Spleen (tissue), 11 donors: ENCODE results near the gene RGS16. TPM values are rescaled to one million over a fixed set of nuclear protein-coding genes. Genes with fewer than 3 reads are reported as not detected.

Experiments used
- DNase-seq: peaks from one replicate; pipeline ENCODE4 v3.0.0-alpha.2; 2020
- H3K27ac ChIP-seq, 8 donors: fragments of 200-600 bp; sonication (generic) in 7 of 8; 1 replicate in 4 of 8; 2 replicates in 4 of 8; pipeline versions ENCODE4 v1.5.0 to v1.8.0; 2016 to 2021; ENCODE audit warnings: inconsistent platforms in 4 of 8, mild to moderate bottlenecking in 4 of 8, moderate library complexity in 1 of 8
- H3K27me3 ChIP-seq, 7 donors: fragments of 200-600 bp; sonication (generic) in 6 of 7; replicated peaks in 1 of 7; 1 replicate in 4 of 7; 2 replicates in 3 of 7; pipeline versions ENCODE4 v1.5.0 to v1.8.0; 2016 to 2021; ENCODE audit warnings: inconsistent platforms in 3 of 7, mild to moderate bottlenecking in 1 of 7
- H3K36me3 ChIP-seq, 6 donors: fragments of 200-600 bp; sonication (generic) in 5 of 6; 1 replicate in 4 of 6; 2 replicates in 2 of 6; pipeline versions ENCODE4 v1.5.0 to v1.8.0; 2016 to 2021; ENCODE audit warnings: inconsistent platforms in 2 of 6
- H3K4me1 ChIP-seq, 6 donors: fragments of 200-600 bp; sonication (generic) in 5 of 6; 1 replicate in 3 of 6; 2 replicates in 3 of 6; pipeline versions ENCODE4 v1.5.0 to v1.8.0; 2016 to 2021; ENCODE audit warnings: inconsistent platforms in 3 of 6
- H3K4me3 ChIP-seq, 8 donors: fragments of 200-600 bp; sonication (generic) in 7 of 8; 1 replicate in 4 of 8; 2 replicates in 4 of 8; pipeline versions ENCODE4 v1.5.0 to v1.8.0; 2016 to 2021; ENCODE audit warnings: inconsistent platforms in 4 of 8, mild to moderate bottlenecking in 4 of 8, moderate library complexity in 2 of 8
- H3K9me3 ChIP-seq, 8 donors: fragments of 200-600 bp; sonication (generic) in 7 of 8; 1 replicate in 4 of 8; 2 replicates in 4 of 8; pipeline versions ENCODE4 v1.5.0 to v1.8.0; 2016 to 2021; ENCODE audit warnings: inconsistent platforms in 4 of 8
- CTCF ChIP-seq, 11 experiments: fragments of 200-600 bp in 7 of 11; fragments of 450-650 bp in 4 of 11; sonication (generic) in 4 of 11; IDR thresholded peaks in 8 of 11; conservative IDR thresholded peaks in 3 of 11; 1 replicate in 7 of 11; 2 replicates in 4 of 11; pipeline versions ENCODE4 v1.4.0 to v1.8.0; 2016 to 2021; ENCODE audit warnings: antibody characterized with exemption in 11 of 11, inconsistent platforms in 4 of 11, mild to moderate bottlenecking in 1 of 11
- POLR2A ChIP-seq, 3 donors: fragments of 450-650 bp; IDR thresholded peaks; one replicate each; pipeline ENCODE4 v1.5.1; 2017; ENCODE audit warnings: antibody characterized with exemption in 3 of 3, mild to moderate bottlenecking in 1 of 3
- POLR2AphosphoS5 ChIP-seq, 3 donors: sonication (generic); formaldehyde crosslinking; IDR thresholded peaks; one replicate each; pipeline ENCODE4 v1.5.1; 2017; ENCODE audit warnings: antibody characterized with exemption in 3 of 3
- WGBS, 5 donors: extraction: QIAGEN DNeasy Blood & Tissue Kit in 3 of 5; methylation state at CpG; one replicate each; pipeline versions ENCODE4 v1.1.5 to v1.1.7; 2013 to 2018; 5-methylcytosine and 5-hydroxymethylcytosine counted together
- intact Hi-C: fragments of 100-400 bp; cut with DNase I; formaldehyde crosslinking; loops from one replicate; pipeline ENCODE4 v1.15.0; 2023; ENCODE audit warnings: low total_unique reads
- polyA plus RNA-seq, 3 donors: library from polyadenylated mRNA; stranded (reverse); fragments of 200-250 nt; gene quantifications; one replicate each; pipeline ENCODE4 v1.2.1, GENCODE V29; 2013
- total RNA-seq, 7 donors: library from RNA; depleted of rRNA in 3 of 7; stranded (reverse); fragments of >200 nt in 3 of 7; fragmentation: NEBNext Ultra II Directional in 4 of 7; extraction: Animal tissue kit (Norgen Biotek cat#: 25700) in 4 of 7; gene quantifications; one replicate each; pipeline versions ENCODE4 v1.1.0 to v1.2.1, GENCODE V29; 2016 to 2021
- donor health status: healthy with polysubstance abuse.
- donor health status: DM: no; HTN: no; CAD: no; lungs with moderate emphysema.
- donor health status: DM: no; HTN: no; CAD: no.
- donor health status: Bipolar disorder and iron deficiency.
- donor health status: healthy.
- donor health status: DM: no; HTN: no; CAD: no.
- donor health status: DM: yes; HTN: yes; CAD: no.

The RGS16 gene
- total and polyA plus RNA-seq, 10 donors = 2.6 to 24.2 (median 4.3) TPM

DNA sequence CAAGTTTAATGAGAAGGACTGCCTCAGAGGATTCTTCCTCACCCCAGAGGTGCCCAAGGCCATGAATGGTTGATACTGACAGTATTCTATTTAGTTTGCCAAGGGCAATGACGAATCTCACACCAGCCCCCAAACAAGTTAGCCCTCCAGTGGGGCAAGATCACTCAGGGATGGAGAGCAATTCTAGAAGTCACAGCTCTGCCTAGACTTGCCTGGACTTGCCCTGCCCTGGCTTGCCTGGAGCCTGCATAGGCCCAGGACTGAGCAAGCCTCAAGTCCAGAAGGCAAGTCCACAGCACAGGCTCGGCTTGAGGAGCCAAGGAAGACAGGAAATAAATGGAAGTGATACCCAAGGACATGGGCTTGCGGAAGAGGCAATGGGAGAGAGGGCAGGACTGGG lies 39.5 kb upstream of the RGS16 start:
- H3K4me3 ChIP-seq = no peak overlapping the region
- H3K27me3 ChIP-seq = no peaks in the 10 kb centered on the region
- intact Hi-C loops = no loop called here
- TF ChIP-seq POLR2AphosphoS5 (IDR thresholded peaks at IDR 0.05) (no peak), CTCF (IDR thresholded peaks at IDR 0.05 in 8 of 11, conservative IDR thresholded peaks at IDR 0.05 in 3 of 11) (no peak), POLR2A (IDR thresholded peaks at IDR 0.05) (no peak)
- no peak overlapping the region for H3K27ac ChIP-seq
- H3K36me3 ChIP-seq = no peaks in the 10 kb centered on the region
- WGBS, 5 donors = 82 to 88% (median 82%) methylated on average over 3 of the region's 3 CpGs
- no peaks in the 10 kb centered on the region for H3K9me3 ChIP-seq
- no peaks in the 10 kb centered on the region for H3K4me1 ChIP-seq
- no peak for DNase-seq

GRCh38 chr1:182642461-182642860 lies 38.3 kb upstream of the RGS16 start:
- Histone ChIP-seq H3K4me1 (no peaks in the 10 kb centered on the region), H3K36me3 (no peaks in the 10 kb centered on the region), H3K27ac (no peak overlapping the region), H3K4me3 (no peak overlapping the region), H3K27me3 (no peaks in the 10 kb centered on the region), H3K9me3 (no peaks in the 10 kb centered on the region)
- intact Hi-C loops = no loop called here
- WGBS, 5 donors = 88 to 95% (median 94%) methylated on average over 8 of the region's 8 CpGs
- TF ChIP-seq POLR2AphosphoS5 (IDR thresholded peaks at IDR 0.05) (no peak), POLR2A (IDR thresholded peaks at IDR 0.05) (no peak), CTCF (IDR thresholded peaks at IDR 0.05 in 8 of 11, conservative IDR thresholded peaks at IDR 0.05 in 3 of 11) (no peak)
- DNase-seq = no peak

DNA sequence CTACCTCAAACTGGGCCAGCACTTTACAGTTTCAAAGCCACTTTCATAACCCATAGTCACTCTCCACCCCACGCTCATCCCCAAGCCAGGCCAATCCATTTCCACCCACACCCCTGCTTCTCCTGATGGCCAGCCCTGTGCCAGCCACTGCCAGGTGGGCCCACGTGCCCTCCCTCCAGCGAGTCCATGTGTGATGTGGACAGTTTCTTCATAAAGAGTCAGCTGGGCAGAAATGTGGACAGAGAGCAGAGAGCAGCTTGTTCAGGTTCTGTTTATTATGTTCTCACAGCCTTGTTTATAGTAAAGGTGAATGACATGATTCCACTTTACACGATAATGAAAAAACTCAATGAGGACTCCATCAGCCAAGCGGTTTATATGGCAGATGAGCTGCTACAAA lies 37.4 kb upstream of the RGS16 start:
- Histone ChIP-seq H3K27me3 (no peaks in the 10 kb centered on the region), H3K27ac (no peak overlapping the region), H3K36me3 (no peaks in the 10 kb centered on the region), H3K9me3 (no peaks in the 10 kb centered on the region), H3K4me3 (no peak overlapping the region), H3K4me1 (no peaks in the 10 kb centered on the region)
- WGBS, 5 donors = 85 to 96% (median 94%) methylated on average over 5 of the region's 5 CpGs
- intact Hi-C loops = no loop called here
- TF ChIP-seq CTCF (IDR thresholded peaks at IDR 0.05 in 8 of 11, conservative IDR thresholded peaks at IDR 0.05 in 3 of 11) = no peak
- TF ChIP-seq POLR2A (IDR thresholded peaks at IDR 0.05) = no peak
- TF ChIP-seq POLR2AphosphoS5 (IDR thresholded peaks at IDR 0.05) = no peak
- no peak for DNase-seq

- intact Hi-C loops = no loop called here
- DNase-seq = no peak
- Histone ChIP-seq H3K4me1 (peaks cover 0 to 2% (median 0%) of the 10 kb centered on the region in 6 donors), H3K27ac (no peak overlapping the region), H3K9me3 (no peaks in the 10 kb centered on the region), H3K36me3 (no peaks in the 10 kb centered on the region), H3K4me3 (no peak overlapping the region), H3K27me3 (no peaks in the 10 kb centered on the region)
- TF ChIP-seq POLR2A (IDR thresholded peaks at IDR 0.05) = no peak
- no peak for TF ChIP-seq CTCF (IDR thresholded peaks at IDR 0.05 in 8 of 11, conservative IDR thresholded peaks at IDR 0.05 in 3 of 11)
- no peak for TF ChIP-seq POLR2AphosphoS5 (IDR thresholded peaks at IDR 0.05)
- 92 to 97% (median 93%) methylated on average over 1 of the region's 1 CpG for WGBS, 5 donors
Observed at GRCh38 chr1:182639330-182639729, 35.1 kb upstream of the RGS16 start.
